Cardiac septum (tissue), 1 donor: ENCODE measurements around the gene AHCYL2. TPM values are rescaled to one million over a fixed set of nuclear protein-coding genes. Genes with fewer than 3 reads are reported as not detected.
"Not testable (repeated sequence)": the region's sequence is repeated elsewhere in the genome, so short reads cannot be mapped to it uniquely, and the experiment has no call there.

Experiments
- DNase-seq: peaks from one replicate; pipeline ENCODE4 v3.0.0-alpha.2; 2020; ENCODE audit warnings: low spot score
- intact Hi-C: fragments of 100-400 bp; cut with DNase I; formaldehyde crosslinking; loops from one replicate; pipeline ENCODE4 v1.14.0; 2022
- total RNA-seq: library from RNA; stranded (reverse); fragmentation: NEBNext Ultra II Directional; extraction: Animal tissue kit (Norgen Biotek cat#: 25700); gene quantifications from one replicate; pipeline ENCODE4 v1.2.1, GENCODE V29; 2021
- donor health status: DM: no; HTN: no; CAD: no.

The AHCYL2 gene
- total RNA-seq, 1 donor from 2014 or later: 5.9 TPM

DNA sequence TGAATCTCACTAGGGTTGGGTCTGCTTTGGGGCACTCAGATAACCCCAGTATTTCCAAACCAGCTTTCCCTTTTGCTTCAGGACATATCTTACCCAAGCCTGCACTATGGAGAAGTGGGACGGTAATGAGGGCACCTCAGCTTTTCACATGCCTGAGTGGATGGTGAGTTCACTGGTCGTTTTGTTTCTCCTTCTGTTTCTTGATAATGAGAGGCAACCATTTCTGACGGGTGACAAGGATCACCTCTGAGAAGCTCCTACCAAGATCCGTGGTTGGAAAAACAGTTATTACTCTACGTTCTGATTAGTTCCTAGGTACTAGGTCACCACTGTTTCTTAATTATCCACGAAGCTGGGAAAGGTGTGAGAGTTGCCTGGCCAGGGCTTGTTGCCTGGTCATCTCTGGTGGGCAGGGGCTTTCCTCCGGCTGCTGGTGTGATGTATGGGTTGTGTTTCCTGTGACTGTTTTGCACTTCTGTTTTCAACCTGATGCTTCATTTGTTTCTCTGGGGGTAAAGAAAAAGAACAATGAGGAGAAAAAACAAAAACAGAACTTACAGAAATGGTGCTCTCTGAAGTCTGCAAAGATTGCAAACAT lies 143.7 kb downstream of the AHCYL2 start:
- DNase-seq: no peak

GRCh38 chr7:129369447-129369846 lies 144.6 kb downstream of the AHCYL2 start:
- intact Hi-C loops: loop anchor here (10.0 kb wide), 2 partner anchors 275 to 455 kb away; no protein-coding TSS in a partner anchor
- DNase-seq: not testable (repeated sequence)

More for the DNA sequence above, 143.7 kb downstream of the AHCYL2 start:
- intact Hi-C loops: loop anchor here (10.0 kb wide), 2 partner anchors 276 to 456 kb away; no protein-coding TSS in a partner anchor

GRCh38 chr7:129370812-129371211 lies 146.0 kb downstream of the AHCYL2 start:
- DNase-seq: no peak
- intact Hi-C loops: no loop called here

DNA sequence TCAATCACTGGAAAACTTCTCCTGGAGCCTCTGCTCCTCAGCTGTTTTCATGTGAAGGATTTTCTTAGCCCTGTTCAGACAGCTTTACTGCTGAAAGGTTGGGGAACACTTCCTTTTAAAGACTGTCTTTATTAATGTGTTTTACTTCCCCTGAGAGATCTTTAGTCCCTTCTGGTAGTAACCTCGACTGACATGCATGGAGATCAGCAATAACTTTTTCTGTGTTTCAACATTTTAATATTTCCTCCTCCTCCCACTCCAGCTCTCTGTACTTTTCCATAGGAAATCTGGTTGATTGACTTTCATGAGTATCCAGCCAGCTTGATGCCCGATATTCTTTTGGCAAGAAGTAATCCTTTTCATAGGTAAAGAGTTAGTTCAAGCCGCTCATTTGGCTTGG lies 146.7 kb downstream of the AHCYL2 start:
- intact Hi-C loops: no loop called here
- no peak for DNase-seq

GRCh38 chr7:129373651-129374428 lies 149.0 kb downstream of the AHCYL2 start:
- intact Hi-C loops: no loop called here
- no peak for DNase-seq

DNA sequence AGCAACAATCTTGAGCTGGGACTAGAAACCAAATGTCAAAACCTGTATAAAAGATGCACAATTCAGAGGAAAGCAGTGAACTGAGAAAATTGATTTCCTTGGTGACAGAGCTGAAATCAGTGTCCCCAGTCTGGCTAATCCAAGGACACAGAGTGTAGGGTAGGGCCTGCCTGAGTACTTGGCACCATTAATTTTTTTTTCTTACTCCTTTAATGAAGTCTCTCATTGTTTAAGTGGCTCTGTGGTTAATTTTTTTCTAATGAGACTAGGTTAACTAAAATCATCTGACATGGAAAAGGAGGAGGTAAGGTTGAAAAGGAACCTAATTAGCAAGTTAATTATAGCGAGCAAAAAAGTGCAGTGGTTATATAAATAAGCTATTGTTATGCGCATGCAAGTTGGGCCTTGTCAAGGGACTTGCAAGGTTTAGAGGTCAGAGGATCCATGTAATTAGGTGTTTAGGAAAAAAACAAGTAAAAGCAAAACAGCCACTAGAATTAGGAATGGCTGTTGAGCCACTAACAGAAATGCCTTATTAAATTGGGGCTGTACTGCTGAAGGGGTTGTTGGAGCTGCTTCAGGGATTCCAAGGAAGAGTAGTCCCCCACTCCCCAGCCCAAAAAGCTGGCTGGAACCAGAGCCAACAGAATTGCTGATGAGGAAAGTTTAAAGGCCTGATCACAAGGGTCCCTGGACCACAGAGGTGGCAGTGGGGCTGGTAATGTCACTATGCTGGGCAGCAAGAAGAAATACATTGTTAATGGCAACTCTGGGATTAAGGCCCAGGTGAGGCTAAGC lies 150.5 kb downstream of the AHCYL2 start:
- intact Hi-C loops: no loop called here
- DNase-seq: no peak

DNA sequence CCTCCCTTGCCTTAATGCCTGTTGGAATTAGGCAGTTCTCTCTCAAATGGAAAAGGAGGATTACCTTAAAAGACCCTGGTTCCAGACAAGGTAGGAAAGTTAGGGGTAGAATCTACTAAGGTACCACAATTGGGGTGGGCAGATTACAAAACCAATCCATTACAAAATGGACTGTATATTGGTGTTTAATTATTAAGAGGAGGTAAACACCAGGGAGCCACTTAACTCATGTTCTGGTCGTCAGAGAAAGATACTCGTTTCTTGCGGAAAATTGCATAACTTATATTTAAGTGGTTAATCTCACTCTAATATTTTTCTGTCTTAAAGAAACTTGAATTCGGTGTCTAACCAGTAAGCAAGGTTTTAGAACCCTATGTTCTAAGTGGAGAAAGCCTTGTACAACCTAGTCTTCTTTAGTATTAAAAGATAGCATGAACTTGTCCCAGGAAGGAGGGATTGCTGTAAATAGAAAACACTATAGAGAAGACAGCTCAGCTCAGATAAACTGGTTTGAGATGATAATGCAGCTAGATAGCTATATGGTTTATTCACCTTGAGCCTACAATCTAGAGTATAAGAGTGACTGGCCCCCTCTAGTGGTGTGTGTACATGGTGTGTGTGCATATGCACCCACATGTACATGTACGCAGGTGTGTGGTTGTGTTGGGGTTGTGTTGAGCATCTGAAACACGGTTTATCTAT lies 151.4 kb downstream of the AHCYL2 start:
- intact Hi-C loops: no loop called here
- DNase-seq: no peak

- intact Hi-C loops: no loop called here
- no peak for DNase-seq
Observed at GRCh38 chr7:129376778-129377700, 152.2 kb downstream of the AHCYL2 start.

- intact Hi-C loops: no loop called here
Observed at GRCh38 chr7:129381710-129382484, 157.1 kb downstream of the AHCYL2 start.

DNA sequence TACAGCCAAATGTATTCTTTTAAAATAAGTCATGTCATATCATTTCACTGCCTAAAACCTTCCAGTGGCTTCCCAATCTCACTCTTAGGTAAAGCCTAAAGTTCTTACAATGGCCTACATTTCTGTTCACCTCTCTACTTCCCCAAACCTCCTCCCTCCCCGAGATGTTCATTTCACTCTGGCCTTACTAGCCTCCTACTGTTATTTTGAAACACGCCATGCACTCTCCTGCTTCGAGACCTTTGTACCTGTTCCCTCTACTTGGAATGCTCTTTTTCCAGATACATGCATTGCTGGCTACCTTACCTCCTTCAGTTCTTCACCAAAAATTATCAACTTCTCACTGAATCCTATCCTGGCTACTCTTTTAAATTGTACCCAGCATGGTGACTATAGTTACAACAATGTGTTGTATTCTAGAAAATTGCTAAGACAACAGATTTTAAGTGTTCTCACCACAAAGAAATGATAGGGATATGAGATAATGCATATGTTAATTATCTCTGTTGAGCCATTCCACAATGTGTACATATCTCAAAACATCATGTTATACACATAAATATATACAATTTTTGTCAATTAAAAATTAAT lies 158.8 kb downstream of the AHCYL2 start:
- intact Hi-C loops: no loop called here
- no peak for DNase-seq

More at GRCh38 chr7:129381710-129382484, 157.1 kb downstream of the AHCYL2 start:
- no peak for DNase-seq

DNA sequence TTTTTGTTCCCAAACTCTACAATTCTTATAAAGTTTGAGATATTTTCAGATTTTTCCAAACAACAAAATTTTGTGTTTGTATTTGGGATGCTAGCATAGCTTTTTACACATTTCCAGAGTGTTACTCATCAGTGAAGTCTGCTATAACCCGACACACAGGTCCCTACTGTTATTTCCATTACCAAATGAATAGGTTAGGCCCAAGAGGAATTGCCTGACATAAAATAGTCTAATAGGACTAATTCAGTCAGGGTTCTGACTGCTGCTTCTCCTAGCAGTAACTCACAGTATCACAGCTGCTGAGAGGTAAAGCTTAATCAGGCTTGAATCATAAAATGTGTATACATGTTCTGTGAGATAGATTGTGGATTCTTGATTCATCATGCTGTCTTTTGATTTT lies 160.3 kb downstream of the AHCYL2 start:
- intact Hi-C loops: no loop called here
- no peak for DNase-seq

GRCh38 chr7:129385598-129385997 lies 160.8 kb downstream of the AHCYL2 start:
- no peak for DNase-seq
- intact Hi-C loops: no loop called here

DNA sequence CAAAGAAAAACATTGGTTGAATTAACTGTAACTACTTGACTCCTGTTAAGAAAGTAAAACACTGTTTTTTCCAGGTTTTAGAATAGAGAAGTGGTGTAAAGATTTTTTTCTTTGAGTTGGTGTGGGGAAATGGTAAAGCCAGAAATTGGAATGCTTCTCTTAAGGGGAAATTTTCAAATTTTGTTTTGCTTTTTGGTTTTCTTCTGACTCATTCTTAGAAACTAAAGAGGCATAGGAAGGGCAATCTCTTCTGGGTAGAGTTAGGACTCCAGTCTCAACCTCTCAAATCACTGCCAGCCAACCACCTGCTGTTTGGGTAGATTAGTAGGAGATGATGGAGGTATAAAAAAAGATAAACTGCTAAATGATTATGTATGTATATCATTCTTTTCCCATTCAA lies 161.7 kb downstream of the AHCYL2 start:
- no peak for DNase-seq
- intact Hi-C loops: no loop called here

DNA sequence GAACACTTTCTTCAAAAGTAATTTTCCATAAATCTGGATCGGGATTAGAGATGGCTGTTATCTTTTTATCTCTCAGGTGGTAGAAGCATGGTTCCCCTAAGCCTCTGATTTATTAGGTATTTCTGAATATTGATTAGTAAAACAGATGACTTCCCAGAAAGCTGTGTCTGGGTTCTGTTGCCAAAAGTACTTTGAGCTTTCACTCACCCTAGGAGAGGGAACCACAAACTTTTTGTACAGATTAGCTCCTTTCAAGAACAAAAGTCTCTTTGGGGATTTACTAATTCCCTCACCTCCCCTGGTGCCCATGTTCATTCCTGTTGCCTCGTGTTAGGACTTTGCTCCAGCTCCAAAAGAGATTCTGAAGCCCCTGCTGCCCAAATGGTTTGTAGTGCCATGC lies 162.7 kb downstream of the AHCYL2 start:
- intact Hi-C loops: no loop called here

DNA sequence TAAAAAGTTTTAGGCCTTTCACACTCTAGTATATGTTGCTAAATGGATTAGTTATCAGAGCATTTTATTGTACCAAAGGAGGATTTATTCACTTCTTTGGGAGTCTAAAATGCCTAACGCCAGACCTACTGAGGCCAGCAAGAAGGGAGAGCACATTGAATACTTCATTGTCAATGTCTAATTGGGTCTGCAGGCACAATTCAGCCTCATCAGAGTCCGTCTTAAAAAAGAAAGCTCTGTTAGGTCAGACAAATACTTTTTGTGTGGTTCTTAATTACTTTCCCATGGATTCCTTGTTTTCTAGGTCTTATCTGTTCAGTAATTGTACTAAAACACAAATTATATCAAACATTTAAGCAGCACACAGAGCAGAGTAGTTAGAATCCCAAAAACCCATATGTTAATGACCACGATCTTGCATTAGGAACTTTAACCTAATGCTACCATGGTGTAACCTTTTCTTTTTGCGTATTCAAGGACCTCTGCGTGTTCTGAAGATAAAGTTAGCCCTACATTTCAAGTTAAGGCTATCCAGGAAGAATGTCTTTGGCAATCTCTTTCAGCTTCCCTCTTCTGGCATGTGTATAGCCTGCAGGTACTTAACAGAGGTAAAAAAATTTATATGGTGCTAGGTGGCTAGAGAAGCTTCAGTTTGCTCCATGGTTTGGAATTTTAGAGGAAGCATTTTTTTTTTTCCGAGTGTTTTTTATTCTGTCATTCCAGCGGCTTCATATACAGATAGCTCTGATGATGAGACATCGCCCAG lies 163.7 kb downstream of the AHCYL2 start:
- DNase-seq: no peak
- intact Hi-C loops: no loop called here

More for the DNA sequence above, 162.7 kb downstream of the AHCYL2 start:
- DNase-seq: no peak

DNA sequence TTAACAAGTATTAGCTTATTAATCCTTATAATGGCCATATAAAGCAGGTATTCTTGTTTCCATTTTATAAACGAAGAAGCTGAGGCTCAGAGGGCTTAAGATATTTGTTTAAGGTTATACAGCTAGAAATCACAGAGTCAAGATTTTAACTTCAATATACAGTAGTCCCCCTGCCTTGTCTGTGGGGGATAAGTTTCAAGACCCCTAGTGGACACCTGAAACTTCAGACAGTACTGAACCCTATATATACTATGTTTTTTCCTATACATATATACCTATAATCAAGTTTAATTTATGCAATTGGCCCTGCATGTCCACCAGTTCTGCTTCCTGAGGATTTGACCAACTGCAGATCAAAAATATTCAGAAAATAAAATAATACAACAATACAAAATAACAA lies 165.0 kb downstream of the AHCYL2 start:
- no peak for DNase-seq
- intact Hi-C loops: no loop called here

DNA sequence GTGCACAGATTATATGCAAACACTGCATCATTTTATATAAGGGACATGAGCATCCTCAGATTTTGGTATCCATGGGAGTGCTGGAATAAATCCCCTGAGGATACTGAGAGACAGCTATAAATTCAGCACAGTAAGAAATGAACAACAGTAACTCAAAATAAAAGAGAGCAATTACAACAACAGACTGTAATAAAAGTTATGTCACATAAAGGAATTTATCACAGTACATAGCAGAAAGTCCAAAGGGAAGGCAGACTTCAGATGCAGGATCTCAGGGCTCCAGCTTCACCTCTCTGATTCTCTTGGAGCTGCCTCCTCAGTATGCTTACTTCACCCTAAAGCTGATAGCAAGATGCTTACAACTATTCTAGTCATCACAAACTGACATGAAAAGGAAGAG lies 165.5 kb downstream of the AHCYL2 start:
- DNase-seq: no peak
- intact Hi-C loops: no loop called here
